T follicular helper cell (primary cell): ENCODE data around the gene SPOCK2.

Experiments used
- DNase-seq: peaks from one replicate; pipeline ENCODE4 v3.0.0-alpha.2; 2020; ENCODE audit warnings: low read depth

Gene SPOCK2

DNA sequence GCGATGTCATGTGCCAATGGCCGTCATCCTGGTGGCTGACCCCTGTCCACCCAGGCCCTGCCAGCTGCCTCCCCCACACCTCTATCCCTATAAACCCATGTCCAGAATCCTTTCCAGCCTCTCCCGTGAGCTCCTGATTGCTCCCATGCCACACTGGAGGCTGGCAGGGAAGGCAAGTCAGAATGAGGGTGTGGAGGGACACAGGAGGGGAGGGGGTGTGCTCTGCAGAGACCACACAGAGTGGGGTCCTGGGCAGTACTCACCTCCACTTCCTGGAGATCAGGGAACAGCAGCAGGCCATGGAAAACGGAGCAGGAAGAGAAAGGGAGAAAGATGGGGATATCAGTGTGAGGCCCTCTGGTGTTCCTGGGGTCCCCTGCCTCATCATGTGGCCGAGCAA lies 15.7 kb downstream of the SPOCK2 start:
- DNase-seq = no peak

- no peak for DNase-seq
Observed at GRCh38 chr10:72072046-72072445, 16.3 kb downstream of the SPOCK2 start.

DNA sequence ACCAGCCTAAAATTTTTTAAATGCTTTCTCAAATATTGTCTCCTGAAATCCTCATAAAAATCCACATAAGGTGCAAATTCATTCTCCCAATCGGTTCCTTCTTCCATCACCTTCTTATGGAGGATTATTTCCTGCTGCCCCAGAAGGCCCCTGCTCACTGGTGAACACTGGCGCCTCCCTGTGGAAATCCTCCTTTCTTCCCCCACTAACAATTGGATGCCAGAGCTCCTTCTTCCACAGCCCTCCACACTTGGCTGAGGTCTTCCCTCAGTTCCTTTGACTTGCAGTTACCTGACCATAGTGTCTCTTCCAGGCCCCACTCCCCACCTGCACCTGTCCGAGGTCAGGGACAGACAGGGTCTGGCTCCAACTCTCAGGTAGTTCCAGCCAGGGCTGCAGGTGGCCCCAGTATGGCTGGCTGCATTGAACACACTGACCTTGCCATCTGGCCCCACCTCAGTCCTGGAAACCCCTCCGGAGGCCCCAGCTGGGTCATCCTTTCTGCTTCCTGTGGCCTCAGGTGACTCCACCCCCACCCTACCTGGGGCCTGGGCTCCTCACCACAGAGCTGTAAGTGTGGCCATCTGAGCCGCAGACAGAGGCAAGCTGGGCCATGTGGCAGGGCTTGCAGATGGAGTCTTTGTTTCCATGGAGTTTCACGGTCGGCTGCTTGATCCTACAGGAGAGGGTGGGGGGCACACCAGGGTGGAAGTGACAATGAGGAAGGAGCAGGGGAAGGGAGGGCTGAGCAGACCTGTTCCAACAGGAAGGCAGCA lies 18.4 kb downstream of the SPOCK2 start:
- DNase-seq = no peak

DNA sequence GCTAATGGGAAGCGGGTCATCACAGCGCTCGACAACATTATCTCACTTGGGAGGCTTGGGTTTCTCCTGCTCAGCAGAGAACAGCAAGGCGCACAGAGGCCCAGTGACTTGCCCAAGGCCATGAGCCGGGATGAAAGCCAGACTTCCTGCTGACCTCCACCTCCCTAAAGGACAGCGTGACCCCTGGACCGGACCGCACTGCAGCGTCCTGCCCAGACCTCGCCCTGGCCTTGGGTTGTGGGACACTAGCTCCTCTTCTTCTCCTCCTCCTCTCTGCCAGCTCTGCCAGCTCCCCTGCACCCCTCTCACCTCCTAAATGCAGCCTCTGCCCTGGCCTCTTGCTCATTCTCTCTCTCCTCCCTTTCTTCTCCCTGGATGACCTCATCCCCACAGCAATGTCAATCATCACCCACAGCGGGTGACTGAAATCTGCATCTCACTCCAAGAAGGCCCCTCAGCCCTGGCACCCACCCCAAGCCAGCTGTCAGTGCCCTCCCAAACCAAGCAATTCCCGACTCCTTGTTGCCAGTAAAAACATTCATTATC lies 19.4 kb downstream of the SPOCK2 start:
- DNase-seq = no peak

DNA sequence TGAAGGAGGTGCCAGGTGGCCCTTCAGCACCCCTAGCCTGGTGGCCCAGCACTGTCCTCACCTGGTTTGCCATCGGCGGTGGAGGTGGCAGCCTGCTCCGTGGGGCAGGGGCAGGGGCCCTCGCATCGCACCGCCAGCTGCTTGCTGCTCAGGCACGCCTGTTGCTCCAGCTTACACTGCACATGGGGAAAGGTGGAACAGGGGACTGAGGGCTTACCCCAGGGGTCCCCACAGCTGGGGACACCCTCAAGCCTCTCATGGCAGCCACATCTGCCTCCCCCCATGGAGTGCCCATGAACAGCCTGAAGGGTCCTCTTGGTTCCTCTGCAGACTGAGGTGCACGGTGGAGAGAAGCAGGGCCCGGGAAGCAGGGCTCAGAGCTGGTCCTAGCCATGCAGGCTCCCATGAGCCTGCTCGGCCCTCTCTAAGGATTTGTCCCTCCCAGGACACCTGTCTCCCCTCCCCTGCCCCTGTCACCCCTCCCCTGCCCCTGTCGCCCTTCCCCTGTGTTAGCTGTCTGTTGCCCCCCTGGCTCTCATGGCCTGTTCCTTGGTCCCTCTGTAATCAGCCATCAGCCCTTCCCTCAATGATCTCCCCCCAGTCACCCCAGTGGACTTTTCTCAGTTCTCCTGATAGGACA lies 20.1 kb downstream of the SPOCK2 start:
- DNase-seq = no peak

GRCh38 chr10:72067463-72068125 lies 20.8 kb downstream of the SPOCK2 start:
- no peak for DNase-seq

DNA sequence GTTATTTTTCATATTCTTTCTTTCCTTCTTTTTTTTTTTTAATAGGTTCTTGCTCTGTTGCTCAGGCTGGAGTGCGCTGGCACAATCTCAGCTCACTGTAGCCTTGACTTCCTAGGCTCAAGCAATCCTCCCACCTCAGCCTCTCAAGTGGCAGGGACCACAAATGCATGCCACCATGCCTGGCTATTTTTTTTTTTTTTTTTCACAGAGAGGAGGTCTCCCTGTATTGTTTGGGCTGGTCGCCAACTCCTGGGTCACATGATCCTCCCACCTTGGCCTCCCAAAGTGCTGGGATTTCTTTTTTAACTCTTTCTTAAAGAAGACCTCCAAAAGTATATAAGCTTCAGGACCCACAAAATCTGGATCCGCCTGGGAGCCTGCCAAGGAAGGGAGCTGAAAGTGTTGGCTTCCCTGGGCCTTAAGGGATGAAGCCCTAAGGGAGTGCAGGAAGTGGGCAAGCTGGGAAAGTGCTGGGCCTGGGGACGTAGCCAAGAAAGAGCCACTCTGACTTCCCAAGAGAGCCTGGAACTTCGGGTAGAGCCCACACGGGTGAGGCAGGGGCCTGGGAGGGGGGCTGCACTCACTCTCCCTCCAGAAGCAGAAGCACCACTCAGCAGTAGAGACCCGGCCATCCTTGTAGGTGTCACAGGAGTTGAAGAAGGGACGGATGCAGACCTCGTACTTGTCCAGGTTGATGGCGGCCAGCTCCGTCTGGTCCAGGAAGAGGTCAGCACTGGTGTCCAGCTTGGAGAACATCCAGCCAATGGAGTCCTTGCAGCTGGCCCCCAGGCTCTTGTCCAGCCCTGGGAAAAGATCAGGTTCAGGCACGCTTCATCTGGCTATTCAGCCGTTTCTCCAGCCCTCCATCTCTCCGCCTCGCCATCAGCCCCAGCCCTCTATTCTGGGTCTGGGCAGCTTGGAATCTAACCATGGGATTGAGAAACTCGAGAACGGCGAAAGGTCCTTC lies 21.8 kb downstream of the SPOCK2 start:
- DNase-seq = no peak

DNA sequence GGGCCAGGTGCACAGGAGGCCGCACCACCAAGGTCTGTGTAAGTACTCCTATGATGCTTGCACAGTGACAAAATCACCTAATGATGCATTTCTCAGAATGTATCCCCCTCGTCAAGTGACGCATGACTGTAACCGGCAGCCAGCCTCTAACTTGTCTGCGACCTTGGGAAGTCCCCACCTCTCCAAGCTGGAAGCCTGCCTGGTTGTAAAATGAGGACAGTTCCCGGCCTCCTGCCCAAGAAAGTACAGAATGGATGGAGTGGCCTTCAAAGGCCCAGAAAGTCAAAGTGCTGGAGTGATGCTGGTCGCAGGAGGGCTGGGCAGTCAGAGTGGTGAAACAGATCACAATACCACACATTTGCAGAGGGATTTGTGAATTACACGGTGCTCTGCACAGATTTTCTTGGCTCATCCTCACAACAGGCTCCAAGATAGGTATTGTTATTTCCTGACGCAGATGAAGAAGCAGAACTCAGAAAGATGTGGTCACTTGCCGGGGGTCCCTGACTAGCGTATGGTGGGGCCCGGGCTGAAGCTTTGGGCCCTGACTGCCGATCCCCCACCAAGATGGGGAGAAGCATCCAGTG lies 22.8 kb downstream of the SPOCK2 start:
- no peak for DNase-seq

DNA sequence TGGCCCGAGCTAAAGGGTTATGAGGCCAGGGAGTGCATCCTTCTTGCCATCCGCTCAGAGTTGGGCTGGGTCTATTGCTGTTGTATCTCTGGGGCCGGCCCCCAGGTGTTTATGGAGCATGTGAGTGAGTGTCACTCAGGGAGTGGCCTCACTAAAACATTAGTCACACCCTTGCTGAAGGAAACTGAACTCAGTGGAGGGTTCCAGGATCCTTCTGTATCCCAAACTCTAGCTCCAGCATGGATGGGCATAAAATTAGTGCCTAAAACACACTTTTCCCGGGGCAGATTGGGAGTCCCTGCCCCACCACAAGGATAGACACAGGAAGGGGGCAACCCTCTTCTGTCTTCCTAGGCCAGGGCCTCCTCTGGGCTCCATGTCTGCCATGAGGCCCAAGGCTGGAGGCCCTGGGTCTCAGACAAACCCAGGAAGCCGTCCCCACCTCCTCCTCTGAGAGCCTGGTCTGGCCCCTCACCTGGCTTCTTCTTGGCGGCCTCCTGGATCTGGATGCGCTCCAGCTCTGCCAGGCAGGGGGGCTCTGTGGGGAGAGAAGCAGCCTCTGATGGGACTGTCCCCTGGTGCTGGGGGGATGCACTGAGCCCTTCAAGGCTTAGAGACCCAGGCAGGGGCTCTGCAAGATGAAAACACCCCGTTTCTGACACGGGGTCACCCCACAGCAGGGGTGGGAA lies 24.5 kb downstream of the SPOCK2 start:
- DNase-seq = no peak

DNA sequence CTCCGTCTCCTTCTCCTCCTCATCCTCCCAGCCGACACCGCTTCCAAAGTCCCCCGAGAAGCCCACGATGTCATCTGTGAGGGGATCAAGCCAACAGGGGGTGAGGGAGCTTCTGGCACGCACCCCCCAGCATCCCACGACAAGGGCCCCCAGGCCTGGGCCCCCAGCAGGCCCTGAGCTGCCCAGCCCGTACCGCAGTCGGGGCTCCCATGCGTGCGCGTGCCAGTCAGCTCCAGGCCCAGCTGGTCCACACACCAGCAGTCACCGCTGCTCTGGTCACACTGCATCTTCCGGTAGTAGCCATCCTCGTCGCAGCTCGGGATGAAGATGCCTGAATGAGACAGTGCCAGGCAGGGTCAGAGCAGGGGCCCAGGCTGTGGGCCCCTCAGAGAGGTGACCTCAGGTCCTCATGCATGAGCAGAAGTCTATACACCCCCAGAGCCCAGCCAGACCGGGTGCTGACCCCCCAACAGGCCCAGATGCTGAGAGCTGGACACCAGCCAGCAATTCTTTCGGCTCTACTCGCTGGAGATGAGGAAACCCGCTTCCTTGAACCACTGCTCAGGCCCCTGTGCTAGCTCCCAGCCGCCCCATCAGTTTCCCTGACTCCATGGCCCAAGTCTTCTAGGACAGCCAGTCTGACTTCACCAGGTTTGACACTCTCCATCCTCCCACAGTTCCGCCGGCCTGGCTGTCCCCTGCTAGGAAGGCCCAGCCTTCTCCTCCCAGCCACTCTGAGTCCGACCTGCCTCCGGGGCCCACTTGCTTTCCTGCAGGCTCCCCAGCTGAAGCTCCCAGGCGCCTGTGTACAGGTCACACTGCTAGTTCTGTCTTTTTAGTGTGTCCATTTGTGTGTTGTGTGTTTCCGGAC lies 25.3 kb downstream of the SPOCK2 start:
- no peak for DNase-seq

DNA sequence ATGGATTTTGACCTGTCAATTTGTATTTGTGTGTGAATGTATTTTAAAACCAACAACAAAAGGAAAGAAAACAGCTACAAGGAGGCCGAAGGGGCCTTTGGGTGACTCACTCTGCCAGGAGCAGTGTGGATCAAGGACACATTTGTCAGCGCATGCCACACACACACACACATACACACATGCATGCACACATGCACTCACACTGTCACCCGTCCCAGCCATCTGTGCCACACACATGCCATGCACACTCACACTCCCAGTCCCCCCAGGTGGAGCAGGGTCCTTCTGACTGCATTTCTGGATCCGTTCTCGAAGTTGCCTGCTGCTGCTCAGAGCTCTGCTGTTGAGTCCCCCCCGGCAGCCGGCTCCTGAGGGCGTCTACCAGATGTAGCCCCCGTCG lies 26.0 kb downstream of the SPOCK2 start:
- DNase-seq = no peak

GRCh38 chr10:72061930-72062329 lies 26.4 kb downstream of the SPOCK2 start:
- no peak for DNase-seq

- no peak for DNase-seq
Observed at GRCh38 chr10:72061491-72061890, 26.9 kb downstream of the SPOCK2 start.

- DNase-seq = no peak
Observed at GRCh38 chr10:72059843-72060822, 28.2 kb downstream of the SPOCK2 start.

- peak; percentile 43 for DNase-seq
Observed at GRCh38 chr10:72058989-72059842, 29.1 kb downstream of the SPOCK2 start.

DNA sequence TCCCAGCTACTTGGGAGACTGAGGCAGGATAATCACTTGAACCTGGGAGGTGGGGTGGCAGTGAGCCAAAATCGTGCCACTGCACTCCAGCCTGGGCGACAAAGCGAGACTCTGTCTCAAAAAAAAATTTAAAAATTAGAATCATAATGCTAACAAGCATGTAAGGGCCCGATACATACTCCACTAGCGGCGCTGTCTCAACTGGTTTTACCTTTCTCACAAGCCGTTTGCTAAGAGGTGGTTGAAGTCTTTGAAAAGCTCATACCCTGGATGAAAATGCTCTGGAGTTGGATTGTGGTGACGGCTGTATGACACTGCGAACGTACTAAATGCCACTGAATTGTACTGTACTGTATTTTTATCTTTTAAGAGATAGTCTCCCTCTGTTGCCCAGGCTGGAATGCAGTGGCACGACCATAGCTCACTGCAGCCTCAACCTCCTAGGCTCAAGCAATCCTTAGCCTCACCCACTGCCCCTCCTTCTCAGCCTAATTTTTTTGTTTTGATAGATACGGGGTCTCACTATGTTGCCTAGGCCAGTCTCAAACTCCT lies 29.9 kb downstream of the SPOCK2 start:
- DNase-seq = no peak
